GM12878 (cell line): ENCODE data around the gene BACE2. TPM values are rescaled to one million over a fixed set of nuclear protein-coding genes. Genes with fewer than 3 reads are reported as not detected.

Experiments used
- ATAC-seq: fragments of 200-7000 bp; cut with Tn5 transposase; 3 replicates; pipeline ENCODE4 v1.9.1; 2020; ENCODE audit warnings: mild to moderate bottlenecking, moderate library complexity
- BruUV-seq: library from RNA; stranded (reverse); fragments of 400-500 nt; replicated peaks from 2 replicates; lab custom pipeline; 2021; lab: Mats Ljungman, UMichigan
- CTCF ChIA-PET: fragments of 300-600 bp; sonication (Branson Sonifier 250); formaldehyde crosslinking; extraction: SDS; loops from one replicate; lab custom pipeline; 2021; ENCODE audit warnings: inconsistent platforms; lab: Yijun Ruan, JAX
- POLR2A ChIA-PET: fragments of 350-600 bp; formaldehyde crosslinking; extraction: SDS; loops from one replicate; lab custom pipeline; 2021; ENCODE audit warnings: inconsistent platforms; lab: Charles Lee
- RAD21 ChIA-PET: fragments of 300-600 bp; sonication (Branson Sonifier 250); formaldehyde crosslinking; loops from one replicate; lab custom pipeline; 2023; ENCODE audit warnings: antibody characterized with exemption; ENCODE audit not compliant: unreplicated experiment; lab: Charles Lee
- SMC1A ChIA-PET: fragments of 300-600 bp; sonication (Branson Sonifier 250); formaldehyde crosslinking; loops from one replicate; lab custom pipeline; 2023; ENCODE audit not compliant: unreplicated experiment, uncharacterized antibody; lab: Charles Lee
- DNase-seq: peaks from one replicate; pipeline ENCODE4 v3.0.0-alpha.2; 2011; ENCODE audit warnings: low read depth, low spot score
- FAIRE-seq: peaks from 3 replicates; lab custom pipeline; 2011; peaks lifted over from hg19 to GRCh38; lab: Jason Lieb, UNC
- H2AFZ ChIP-seq: 2 replicates; pipeline ENCODE4 v1.6.0; 2011; ENCODE audit warnings: low read depth, low read length, control low read depth; ENCODE audit not compliant: control insufficient read depth
- H3K27ac ChIP-seq: 2 replicates; pipeline ENCODE4 v1.5.1; 2011; ENCODE audit warnings: control low read depth; ENCODE audit not compliant: control insufficient read depth, insufficient read depth
- H3K27me3 ChIP-seq, 2 experiments: replicated peaks in 1 of 2; 2 replicates each; pipeline versions ENCODE4 v1.6.0 to v1.6.1; 2011; ENCODE audit warnings: low read length in 1 of 2; ENCODE audit not compliant: control insufficient read depth in 2 of 2, insufficient read depth in 2 of 2
- H3K36me3 ChIP-seq, 2 experiments: 2 replicates each; pipeline ENCODE4 v1.5.1; 2011; ENCODE audit warnings: low read length in 1 of 2; ENCODE audit not compliant: control insufficient read depth in 2 of 2, insufficient read depth in 2 of 2
- H3K4me1 ChIP-seq: 2 replicates; pipeline ENCODE4 v1.6.1; 2011; ENCODE audit warnings: mild to moderate bottlenecking, low read length, moderate library complexity, mixed read lengths; ENCODE audit not compliant: control insufficient read depth, insufficient read depth
- H3K4me2 ChIP-seq: 2 replicates; pipeline ENCODE4 v1.6.0; 2011; ENCODE audit warnings: control low read depth; ENCODE audit not compliant: control insufficient read depth, insufficient read depth
- H3K4me3 ChIP-seq: fragments of 200-600 bp; sonication (generic); 2 replicates; pipeline ENCODE4 v1.5.1; 2016
- H3K79me2 ChIP-seq: 2 replicates; pipeline ENCODE4 v1.6.0; 2011; ENCODE audit warnings: low read length; ENCODE audit not compliant: control insufficient read depth, insufficient read depth
- H3K9ac ChIP-seq: 2 replicates; pipeline ENCODE4 v1.8.0; 2011; ENCODE audit warnings: low read length, control low read depth, mixed read lengths; ENCODE audit not compliant: control insufficient read depth, insufficient read depth
- H3K9me3 ChIP-seq: replicated peaks from 3 replicates; pipeline ENCODE4 v1.5.1; 2011; ENCODE audit warnings: mild to moderate bottlenecking, low read length; ENCODE audit not compliant: control insufficient read depth, insufficient read depth
- H4K20me1 ChIP-seq: 2 replicates; pipeline ENCODE4 v1.6.0; 2011; ENCODE audit not compliant: control insufficient read depth, insufficient read depth
- CBX5 ChIP-seq: sonication (generic); IDR thresholded peaks from 2 replicates; pipeline ENCODE4 v1.6.1; 2016; ENCODE audit warnings: low read depth, moderate library complexity, mild to moderate bottlenecking, inconsistent platforms
- CEBPB ChIP-seq, 2 experiments: fragments of 150-350 bp in 1 of 2; IDR thresholded peaks; 2 replicates each; pipeline ENCODE4 v1.6.1; 2012 to 2014; ENCODE audit warnings: low read depth in 2 of 2, low read length in 2 of 2, borderline replicate concordance in 1 of 2, inconsistent platforms in 1 of 2
- ESRRA ChIP-seq: IDR thresholded peaks from 2 replicates; pipeline ENCODE4 v1.6.1; 2012; ENCODE audit warnings: mild to moderate bottlenecking, low read length, improper control_type of control experiment
- MYC ChIP-seq: IDR thresholded peaks from 2 replicates; pipeline ENCODE4 v1.6.1; 2011; ENCODE audit warnings: mild to moderate bottlenecking, low read length, moderate library complexity, inconsistent platforms; ENCODE audit not compliant: insufficient read depth, insufficient replicate concordance, insufficient read length, severe bottlenecking
- STAT1 ChIP-seq: fragments of 450-650 bp; conservative IDR thresholded peaks from 2 replicates; pipeline ENCODE4 v1.6.1; 2014; ENCODE audit warnings: antibody characterized with exemption, mild to moderate bottlenecking
- WGBS: methylation state at CpG from one replicate; pipeline ENCODE4 v1.1.6; 2016; ENCODE audit warnings: low lambda C conversion rate; ENCODE audit not compliant: insufficient replicate concordance, insufficient coverage; ENCODE audit errors: missing lambda C conversion rate; 5-methylcytosine and 5-hydroxymethylcytosine counted together
- in situ Hi-C: fragments of 300-500 bp; cut with MboI; formaldehyde crosslinking; loops from 9 replicates; pipeline ENCODE4 v1.14.3; 2018; ENCODE audit warnings: mixed read lengths
- intact Hi-C: fragments of 100-400 bp; cut with micrococcal nuclease; formaldehyde crosslinking; loops from one replicate; pipeline ENCODE4 v1.14.2; 2022; ENCODE audit not compliant: unreplicated experiment
- polyA plus RNA-seq, 11 experiments: library from polyadenylated mRNA; depleted of rRNA in 4 of 11; unstranded in 6 of 11; stranded (reverse) in 5 of 11; fragments of >200 nt; fragmentation: Nextera tagmentation in 4 of 11; fragmentation: Illumina TruSeq in 1 of 11; extraction: Ambion mirVana in 4 of 11; extraction: Trizol in 1 of 11; gene quantifications; 1 replicate in 1 of 11; 2 replicates in 10 of 11; pipeline versions ENCODE4 v1.2.1 to v1.2.3, GENCODE V29; 2011 to 2016; ENCODE audit warnings: inconsistent platforms in 2 of 11, missing spikeins in 2 of 11, low read depth in 1 of 11
- total RNA-seq, 4 experiments: library from RNA; depleted of rRNA in 3 of 4; stranded (reverse); fragments of >200 nt in 3 of 4; fragmentation: Illumina TruSeq in 1 of 4; extraction: Trizol in 1 of 4; gene quantifications; 2 replicates each; pipeline versions ENCODE4 v1.2.1 to v1.2.3, GENCODE V29; 2013 to 2021

The BACE2 gene
- total and polyA plus RNA-seq, 10 of the 15 experiments (the other 5 are each of a cell fraction or from before 2014, with no cell fraction given) = 0.04 to 0.69 (median 0.18) TPM; not detected in 5

GRCh38 chr21:41302976-41303375 lies 135.0 kb downstream of the BACE2 start:
- Histone ChIP-seq H3K27ac (no peak overlapping the region), H4K20me1 (no peaks in the 10 kb centered on the region), H3K9ac (no peak overlapping the region), H3K79me2 (no peaks in the 10 kb centered on the region), H2AFZ (no peak overlapping the region), H3K9me3 (peaks cover 4% of the 10 kb centered on the region; the same call in 1 of the 3 replicates), H3K4me1 (no peaks in the 10 kb centered on the region), H3K4me3 (no peak overlapping the region), H3K36me3 (no peaks in the 10 kb centered on the region), H3K4me2 (no peak overlapping the region), H3K27me3 (no peaks in the 10 kb centered on the region)
- SMC1A ChIA-PET = no interaction called here
- BruUV-seq = no TSS peak
- POLR2A ChIA-PET = no interaction called here
- TF ChIP-seq MYC = no peak
- no peak for TF ChIP-seq STAT1
- intact Hi-C loops (no loop called here), in situ Hi-C loops (no loop called here)
- RAD21 ChIA-PET = no interaction called here
- 50% methylated on average over 1 of the region's 1 CpG for WGBS
- ATAC-seq (no peak), FAIRE-seq (no peak), DNase-seq (no peak)
- CTCF ChIA-PET = no interaction called here

GRCh38 chr21:41304068-41304720 lies 136.2 kb downstream of the BACE2 start:
- intact Hi-C loops = no loop called here
- Histone ChIP-seq H3K27ac (no peak overlapping the region), H3K27me3 (peaks cover 0 to 2% of the 10 kb centered on the region in 2 experiments; a peak in 1 of 4 replicates), H4K20me1 (no peaks in the 10 kb centered on the region), H3K9ac (no peak overlapping the region), H3K9me3 (peaks cover 4% of the 10 kb centered on the region; the same call in 1 of the 3 replicates), H3K4me1 (no peaks in the 10 kb centered on the region), H3K4me2 (no peak overlapping the region), H3K36me3 (no peaks in the 10 kb centered on the region), H3K4me3 (no peak overlapping the region), H2AFZ (no peak overlapping the region), H3K79me2 (no peaks in the 10 kb centered on the region)
- no peak for FAIRE-seq
- BruUV-seq = no TSS peak
- no peak for ATAC-seq
- ChIA-PET RAD21 (no interaction called here), CTCF (no interaction called here), POLR2A (no interaction called here), SMC1A (no interaction called here)
- TF ChIP-seq CEBPB (IDR thresholded peaks at IDR 0.05; ENCODE audit: borderline replicate concordance in 1 of 2, low read depth in 2 of 2, low read length in 2 of 2) (no peak), ESRRA (no peak), CBX5 (no peak)
- 77% methylated on average over 33 of the region's 40 CpGs for WGBS
- in situ Hi-C loops = no loop called here
- no peak for DNase-seq
